Astrocyte (in vitro differentiated cells and primary cell): ENCODE results near the gene SNRNP70. TPM values are rescaled to one million over a fixed set of nuclear protein-coding genes. Genes with fewer than 3 reads are reported as not detected.

ENCODE experiments used
- DNase-seq: peaks from one replicate; pipeline ENCODE4 v3.0.0-alpha.2; 2010; ENCODE audit warnings: low read depth
- FAIRE-seq: peaks from 2 replicates; lab custom pipeline; 2011; peaks lifted over from hg19 to GRCh38; lab: Jason Lieb, UNC
- H2AFZ ChIP-seq: 2 replicates; pipeline ENCODE4 v1.6.0; 2012; ENCODE audit warnings: low read depth, low read length, inconsistent platforms
- H3K27ac ChIP-seq: 2 replicates; pipeline ENCODE4 v1.5.1; 2011; ENCODE audit warnings: low read depth, low read length, inconsistent platforms
- H3K27me3 ChIP-seq: 2 replicates; pipeline ENCODE4 v1.6.0; 2011; ENCODE audit warnings: low read length, inconsistent platforms; ENCODE audit not compliant: insufficient read depth
- H3K36me3 ChIP-seq: 2 replicates; pipeline ENCODE4 v1.5.1; 2011; ENCODE audit warnings: low read length, inconsistent platforms; ENCODE audit not compliant: insufficient read depth
- H3K4me1 ChIP-seq: 2 replicates; pipeline ENCODE4 v1.5.1; 2011; ENCODE audit warnings: low read length, inconsistent platforms; ENCODE audit not compliant: insufficient read depth
- H3K4me2 ChIP-seq: 2 replicates; pipeline ENCODE4 v1.6.0; 2012; ENCODE audit warnings: low read length, inconsistent platforms
- H3K4me3 ChIP-seq: 2 replicates; pipeline ENCODE4 v1.5.1; 2011; ENCODE audit warnings: low read depth, mild to moderate bottlenecking, low read length, inconsistent platforms; ENCODE audit not compliant: insufficient read depth
- H3K79me2 ChIP-seq: 2 replicates; pipeline ENCODE4 v1.6.0; 2012; ENCODE audit warnings: mild to moderate bottlenecking, low read length, inconsistent platforms; ENCODE audit not compliant: insufficient read depth
- H3K9ac ChIP-seq: 2 replicates; pipeline ENCODE4 v1.6.0; 2012; ENCODE audit warnings: mild to moderate bottlenecking, low read length, inconsistent platforms
- H3K9me3 ChIP-seq: 2 replicates; pipeline ENCODE4 v1.5.1; 2012; ENCODE audit warnings: low read depth, mild to moderate bottlenecking, low read length, inconsistent platforms; ENCODE audit not compliant: insufficient read depth
- H4K20me1 ChIP-seq: 2 replicates; pipeline ENCODE4 v1.6.0; 2012; ENCODE audit warnings: low read length, inconsistent platforms; ENCODE audit not compliant: insufficient read depth
- H3K27ac Mint-ChIP-seq: one replicate; pipeline ENCODE4 v1.8.0; 2021; ENCODE audit warnings: mild to moderate bottlenecking, mixed read lengths; ENCODE audit not compliant: unreplicated experiment
- H3K27me3 Mint-ChIP-seq: one replicate; pipeline ENCODE4 v1.8.0; 2021; ENCODE audit warnings: low read depth, mixed read lengths; ENCODE audit not compliant: unreplicated experiment
- H3K36me3 Mint-ChIP-seq: one replicate; pipeline ENCODE4 v1.8.0; 2021; ENCODE audit warnings: low read depth, mixed read lengths; ENCODE audit not compliant: unreplicated experiment
- H3K4me1 Mint-ChIP-seq: one replicate; pipeline ENCODE4 v1.8.0; 2021; ENCODE audit warnings: low read depth, mixed read lengths; ENCODE audit not compliant: unreplicated experiment
- H3K4me3 Mint-ChIP-seq: one replicate; pipeline ENCODE4 v1.8.0; 2021; ENCODE audit warnings: mild to moderate bottlenecking, moderate library complexity, mixed read lengths; ENCODE audit not compliant: unreplicated experiment
- H3K9me3 Mint-ChIP-seq: one replicate; pipeline ENCODE4 v1.8.0; 2021; ENCODE audit warnings: mild to moderate bottlenecking, mixed read lengths; ENCODE audit not compliant: unreplicated experiment
- CTCF ChIP-seq: IDR thresholded peaks from 2 replicates; pipeline ENCODE4 v1.5.1; 2011; ENCODE audit warnings: low read depth, mild to moderate bottlenecking, inconsistent platforms, low read length, moderate library complexity; ENCODE audit not compliant: insufficient read depth
- EZH2 ChIP-seq: IDR thresholded peaks from 2 replicates; pipeline ENCODE4 v1.6.1; 2012; ENCODE audit warnings: mild to moderate bottlenecking, low read length, inconsistent platforms; ENCODE audit not compliant: insufficient read depth
- total RNA-seq: library from RNA; stranded (reverse); gene quantifications from 2 replicates; pipeline ENCODE4 v1.2.1, GENCODE V29; 2021

Gene SNRNP70
- total RNA-seq, 1 donor from 2014 or later = 177 TPM

DNA sequence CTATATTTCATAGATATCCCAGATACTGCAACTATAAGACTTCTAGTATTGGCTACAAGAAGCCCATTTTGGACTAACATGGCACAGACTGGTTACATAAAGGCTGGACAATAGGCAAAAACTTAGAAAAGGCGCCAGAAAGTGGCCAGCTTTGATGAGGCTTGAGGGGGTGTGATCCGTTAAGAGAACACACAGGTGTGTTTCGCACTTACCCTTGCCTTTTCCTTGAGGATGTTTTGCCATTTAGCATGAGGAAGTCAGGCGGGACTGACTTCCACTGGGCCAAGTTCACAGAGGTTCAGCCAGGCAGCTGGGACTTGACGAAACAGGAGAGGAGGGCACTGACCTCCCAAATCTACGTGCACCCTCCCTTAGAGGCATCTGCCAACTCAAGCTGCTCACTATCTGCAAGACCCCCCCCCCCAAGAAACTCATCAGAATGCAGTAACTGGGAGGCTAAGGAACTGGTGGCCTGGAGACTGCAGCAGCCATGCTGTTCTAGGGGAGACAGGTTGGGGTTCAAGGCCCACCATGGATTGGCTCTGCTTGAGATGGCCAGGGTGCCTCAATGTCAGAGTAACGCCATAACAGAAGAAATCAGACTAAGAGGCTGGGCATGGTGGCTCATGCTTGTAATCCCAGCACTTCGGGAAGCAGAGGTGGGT is 24.4 kb downstream of the SNRNP70 start:
- no peak for FAIRE-seq
- H3K9ac ChIP-seq = no peak overlapping the region
- H3K27ac ChIP-seq = no peak overlapping the region
- peaks cover 32% of the 10 kb centered on the region for H3K36me3 Mint-ChIP-seq
- TF ChIP-seq EZH2 (no peak), CTCF (no peak)
- peaks cover 23% of the 10 kb centered on the region for H3K36me3 ChIP-seq
- H3K9me3 ChIP-seq = no peaks in the 10 kb centered on the region
- H3K4me3 ChIP-seq = no peak overlapping the region
- no peak overlapping the region for H3K27ac Mint-ChIP-seq
- H3K9me3 Mint-ChIP-seq = peaks cover 2% of the 10 kb centered on the region
- DNase-seq = no peak
- H2AFZ ChIP-seq = no peak overlapping the region
- peaks cover 58% of the 10 kb centered on the region for H4K20me1 ChIP-seq
- H3K79me2 ChIP-seq = peaks cover 13% of the 10 kb centered on the region
- no peaks in the 10 kb centered on the region for H3K27me3 Mint-ChIP-seq
- no peaks in the 10 kb centered on the region for H3K27me3 ChIP-seq
- H3K4me2 ChIP-seq = no peak overlapping the region
- no peak overlapping the region for H3K4me3 Mint-ChIP-seq
- peaks cover 19% of the 10 kb centered on the region for H3K4me1 Mint-ChIP-seq
- H3K4me1 ChIP-seq = peaks cover 17% of the 10 kb centered on the region

- Histone ChIP-seq H4K20me1 (peaks cover 56% of the 10 kb centered on the region), H3K4me3 (no peak overlapping the region), H2AFZ (no peak overlapping the region), H3K36me3 (peaks cover 16% of the 10 kb centered on the region), H3K79me2 (peaks cover 13% of the 10 kb centered on the region), H3K9me3 (no peaks in the 10 kb centered on the region), H3K27ac (no peak overlapping the region), H3K4me2 (peak overlapping the region; percentile 0), H3K9ac (no peak overlapping the region), H3K4me1 (peaks cover 17% of the 10 kb centered on the region), H3K27me3 (no peaks in the 10 kb centered on the region)
- Mint-ChIP-seq H3K36me3 (peaks cover 24% of the 10 kb centered on the region), H3K4me3 (peak overlapping the region; percentile 52), H3K9me3 (peaks cover 2% of the 10 kb centered on the region), H3K27me3 (no peaks in the 10 kb centered on the region), H3K4me1 (peaks cover 19% of the 10 kb centered on the region), H3K27ac (peak overlapping the region; percentile 71)
- peak; percentile 47 for DNase-seq
- TF ChIP-seq CTCF (no peak), EZH2 (no peak)
- no peak for FAIRE-seq
Measured at GRCh38 chr19:49110567-49110966, 25.3 kb downstream of the SNRNP70 start.
